BJ (cell line): ENCODE measurements around the gene COL11A2. TPM values are rescaled to one million over a fixed set of nuclear protein-coding genes. Genes with fewer than 3 reads are reported as not detected.

Experiments
- CTCF ChIA-PET: fragments of 350-600 bp; formaldehyde crosslinking; extraction: SDS; loops from one replicate; lab custom pipeline; 2021; ENCODE audit warnings: antibody characterized with exemption, inconsistent platforms; lab: Yijun Ruan, JAX
- POLR2A ChIA-PET: fragments of 300-600 bp; sonication (Branson Sonifier 250); formaldehyde crosslinking; extraction: SDS; loops from one replicate; lab custom pipeline; 2021; ENCODE audit warnings: antibody characterized with exemption; lab: Charles Lee
- DNase-seq: peaks from one replicate; pipeline ENCODE4 v3.0.0-alpha.2; 2011; ENCODE audit warnings: low read depth
- H3K27me3 ChIP-seq: 2 replicates; pipeline ENCODE4 v1.6.0; 2011; ENCODE audit warnings: low read length; ENCODE audit not compliant: control insufficient read depth, insufficient read depth
- H3K36me3 ChIP-seq: 2 replicates; pipeline ENCODE4 v1.5.1; 2011; ENCODE audit warnings: low read length; ENCODE audit not compliant: control insufficient read depth, insufficient read depth
- H3K4me3 ChIP-seq: 2 replicates; pipeline ENCODE4 v1.5.1; 2011; ENCODE audit warnings: low read depth, mild to moderate bottlenecking, control low read depth, low read length
- CTCF ChIP-seq: IDR thresholded peaks from 2 replicates; pipeline ENCODE4 v1.5.1; 2011; ENCODE audit warnings: low read depth, mild to moderate bottlenecking, control low read depth, inconsistent platforms, low read length, moderate library complexity; ENCODE audit not compliant: insufficient read depth
- polyA plus RNA-seq: library from polyadenylated mRNA; depleted of rRNA; stranded (reverse); fragments of >200 nt; gene quantifications from 2 replicates; pipeline ENCODE4 v1.2.3, GENCODE V29; 2011

The COL11A2 gene
- polyA plus RNA-seq, 1 experiment: 0.91 TPM

GRCh38 chr6:33183071-33183683 is 9.1 kb downstream of the COL11A2 start:
- CTCF ChIA-PET: interaction anchor here (0.6 to 1.4 kb wide), 5 partner anchors 10 to 251 kb away, joined by 3 to 5 read pairs (median 3); no protein-coding TSS in a partner anchor
- H3K4me3 ChIP-seq: no peak overlapping the region
- POLR2A ChIA-PET: interaction anchor here (0.6 kb wide), 1 partner anchor 138 kb away, joined by 5 read pairs; no protein-coding TSS in a partner anchor

DNA sequence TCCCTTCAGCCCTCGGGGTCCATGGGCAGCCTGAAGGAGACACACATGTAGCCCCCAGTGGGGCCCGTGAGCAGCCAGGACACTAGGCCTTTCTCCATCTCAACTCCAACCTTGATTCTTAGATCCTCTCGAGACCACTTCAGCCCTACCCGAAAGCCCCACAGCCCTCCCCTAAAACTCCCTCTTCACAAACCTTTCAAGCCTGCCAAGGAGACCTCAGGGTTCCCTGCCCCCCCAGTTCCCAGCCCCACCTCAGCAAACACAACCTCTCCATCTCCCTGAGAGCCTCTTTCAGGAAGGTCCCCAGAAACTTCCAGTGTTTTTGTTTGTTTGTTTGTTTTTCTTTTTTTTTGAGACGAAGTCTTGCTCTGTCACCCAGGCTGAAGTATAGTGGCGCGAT is 11.1 kb downstream of the COL11A2 start:
- peaks cover 3% of the 10 kb centered on the region; the same call in 1 of the 2 replicates for H3K27me3 ChIP-seq
- no peak overlapping the region for H3K4me3 ChIP-seq
- no peak for TF ChIP-seq CTCF
- no peak for DNase-seq
- CTCF ChIA-PET: interaction anchor here (1.7 kb wide), 1 partner anchor 19 kb away, joined by 7 read pairs; no protein-coding TSS in a partner anchor
- no peaks in the 10 kb centered on the region for H3K36me3 ChIP-seq
- POLR2A ChIA-PET: no interaction called here

More at GRCh38 chr6:33183071-33183683, 9.1 kb downstream of the COL11A2 start:
- H3K27me3 ChIP-seq: peaks cover 3% of the 10 kb centered on the region
- TF ChIP-seq CTCF: no peak
- no peak for DNase-seq
- H3K36me3 ChIP-seq: no peaks in the 10 kb centered on the region

DNA sequence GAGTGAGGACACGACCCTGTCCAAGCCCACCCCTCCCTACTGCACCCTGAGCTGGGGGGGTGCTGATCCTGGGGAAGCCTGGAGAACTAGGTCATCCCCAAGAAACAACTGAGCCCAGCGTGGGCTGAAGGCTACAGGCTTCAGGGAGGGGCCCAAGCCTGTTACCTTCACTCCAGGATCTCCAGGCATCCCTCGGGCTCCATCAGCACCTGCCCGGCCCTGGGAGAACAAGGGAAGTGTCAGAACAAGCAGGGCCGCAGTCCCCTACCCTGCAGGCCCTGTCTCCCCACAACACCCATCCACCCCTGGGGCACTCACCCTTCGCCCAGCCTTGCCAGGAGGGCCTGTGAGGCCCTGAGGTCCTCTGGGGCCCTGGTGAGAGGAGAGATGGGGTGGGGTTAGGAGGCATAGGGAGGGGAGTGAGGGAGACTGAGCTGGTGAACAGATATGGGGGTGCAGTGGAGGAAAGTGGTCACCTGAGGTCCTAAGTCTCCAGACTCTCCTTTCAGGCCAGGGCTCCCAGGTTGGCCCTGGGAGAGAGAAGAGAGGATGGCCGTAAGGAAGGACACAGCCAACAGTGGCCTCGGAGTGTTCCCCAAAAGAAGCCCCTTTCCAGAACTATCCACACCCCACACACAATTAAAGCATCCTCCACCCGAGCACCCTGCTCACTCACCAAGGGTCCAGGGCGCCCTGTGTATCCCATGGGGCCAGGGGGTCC is 13.4 kb downstream of the COL11A2 start:
- CTCF ChIA-PET: interaction anchor here (2.1 kb wide), 1 partner anchor 19 kb away, joined by 5 read pairs; no protein-coding TSS in a partner anchor
- TF ChIP-seq CTCF: no peak
- DNase-seq: no peak
- Histone ChIP-seq H3K4me3 (no peak overlapping the region), H3K27me3 (peaks cover 3% of the 10 kb centered on the region), H3K36me3 (no peaks in the 10 kb centered on the region)
- POLR2A ChIA-PET: no interaction called here

DNA sequence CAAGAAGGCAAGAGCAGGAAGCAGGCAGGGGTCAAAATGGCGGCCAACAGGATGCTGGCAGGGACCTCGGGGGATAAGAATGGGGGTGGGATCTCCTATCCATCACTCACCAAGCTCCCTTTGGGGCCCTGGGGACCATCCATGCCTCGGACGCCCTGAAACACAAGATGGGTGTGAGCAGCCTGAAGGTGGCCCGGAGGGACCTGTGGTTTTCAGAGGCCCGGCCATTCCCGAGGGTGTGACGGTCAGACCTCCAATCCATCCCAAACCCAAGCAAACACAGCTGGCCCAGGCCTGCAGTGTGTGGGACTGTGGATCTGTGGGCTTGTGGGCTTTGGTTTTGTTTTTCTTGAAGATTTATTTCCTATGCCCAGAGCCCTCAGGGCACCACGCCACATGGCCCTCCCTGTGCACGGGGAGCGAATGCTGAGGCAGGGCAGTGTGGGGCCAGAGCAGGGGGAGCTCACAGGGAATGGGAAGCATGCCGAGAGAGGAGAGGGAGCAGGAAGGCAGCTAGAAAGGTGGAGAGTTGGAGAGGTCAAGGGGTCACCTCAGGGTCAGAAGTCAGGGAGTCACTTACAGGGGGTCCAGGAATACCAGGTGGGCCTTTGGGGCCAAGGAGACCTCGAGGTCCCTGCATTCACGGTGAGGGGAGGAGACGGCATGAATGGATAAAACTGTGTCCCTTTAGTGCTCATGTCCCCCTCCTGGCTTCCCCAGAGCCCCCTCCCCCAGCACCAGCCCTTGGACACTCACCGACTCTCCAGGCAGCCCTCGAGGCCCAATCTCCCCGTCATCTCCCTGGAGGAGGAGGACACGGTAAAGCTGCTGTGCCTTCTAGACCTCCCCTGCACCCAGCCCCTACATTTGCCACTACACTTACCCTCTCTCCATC is 14.5 kb downstream of the COL11A2 start:
- TF ChIP-seq CTCF: no peak
- Histone ChIP-seq H3K27me3 (peaks cover 3% of the 10 kb centered on the region), H3K36me3 (no peaks in the 10 kb centered on the region), H3K4me3 (no peak overlapping the region)
- ChIA-PET POLR2A (no interaction called here), CTCF (interaction anchor here (1.6 kb wide), 1 partner anchor 20 kb away, joined by 5 read pairs; no protein-coding TSS in a partner anchor)
- no peak for DNase-seq
